Endodermal cell (in vitro differentiated cells): ENCODE measurements around the gene AMH. TPM values are rescaled to one million over a fixed set of nuclear protein-coding genes. Genes with fewer than 3 reads are reported as not detected.

Source experiments
- DNase-seq: peaks from one replicate; pipeline ENCODE4 v3.0.0-alpha.2; 2017
- H3K27ac ChIP-seq: 2 replicates; pipeline ENCODE4 v1.5.1; 2013; ENCODE audit warnings: mild to moderate bottlenecking, low read depth, low read length, moderate library complexity
- H3K27me3 ChIP-seq: 2 replicates; pipeline ENCODE4 v1.6.1; 2013; ENCODE audit warnings: mild to moderate bottlenecking, low read length, moderate library complexity; ENCODE audit not compliant: insufficient read depth, control insufficient read depth, poor library complexity, severe bottlenecking
- H3K36me3 ChIP-seq: 2 replicates; pipeline ENCODE4 v1.7.0; 2013; ENCODE audit warnings: mild to moderate bottlenecking, low read length, moderate library complexity; ENCODE audit not compliant: control insufficient read depth, insufficient read depth
- H3K4me1 ChIP-seq: one replicate; pipeline ENCODE4 v1.7.0; 2013; ENCODE audit warnings: low read length; ENCODE audit not compliant: control insufficient read depth, insufficient read depth
- H3K4me3 ChIP-seq: 2 replicates; pipeline ENCODE4 v1.5.1; 2013; ENCODE audit warnings: mild to moderate bottlenecking, low read length, moderate library complexity
- H3K9ac ChIP-seq: 2 replicates; pipeline ENCODE4 v1.6.1; 2013; ENCODE audit warnings: mild to moderate bottlenecking, low read length, moderate library complexity; ENCODE audit not compliant: poor library complexity, severe bottlenecking; ENCODE audit errors: extremely low read depth
- H3K9me3 ChIP-seq: 2 replicates; pipeline ENCODE4 v1.6.1; 2013; ENCODE audit warnings: mild to moderate bottlenecking, low read length, moderate library complexity; ENCODE audit not compliant: control insufficient read depth
- H3K27ac Mint-ChIP-seq: 2 replicates; pipeline ENCODE4 v1.8.0; 2020; ENCODE audit warnings: mixed read lengths
- H3K27me3 Mint-ChIP-seq: 2 replicates; pipeline ENCODE4 v1.8.0; 2021; ENCODE audit warnings: mild to moderate bottlenecking, mixed read lengths; ENCODE audit not compliant: insufficient read depth
- H3K36me3 Mint-ChIP-seq: 2 replicates; pipeline ENCODE4 v1.8.0; 2020; ENCODE audit warnings: low read depth, mixed read lengths
- H3K4me1 Mint-ChIP-seq: 2 replicates; pipeline ENCODE4 v1.8.0; 2020; ENCODE audit warnings: mixed read lengths
- H3K4me3 Mint-ChIP-seq: 2 replicates; pipeline ENCODE4 v1.8.0; 2020; ENCODE audit warnings: mild to moderate bottlenecking, moderate library complexity, mixed read lengths
- H3K9me3 Mint-ChIP-seq: 2 replicates; pipeline ENCODE4 v1.8.0; 2020; ENCODE audit warnings: mild to moderate bottlenecking, mixed read lengths
- CTCF ChIP-seq: fragments of 200-600 bp; sonication (generic); conservative IDR thresholded peaks from 2 replicates; pipeline ENCODE4 v1.5.0; 2021; ENCODE audit warnings: antibody characterized with exemption, mild to moderate bottlenecking
- WGBS, 2 experiments: methylation state at CpG; one replicate each; pipeline versions ENCODE4 v1.1.5 to v1.1.7; 2013; ENCODE audit warnings: missing lambda C conversion rate in 2 of 2, mixed read lengths in 1 of 2; ENCODE audit not compliant: insufficient coverage in 1 of 2, insufficient read length in 1 of 2; 5-methylcytosine and 5-hydroxymethylcytosine counted together
- total RNA-seq, 2 donors: library from RNA; stranded (reverse); fragmentation: NEBNext Ultra II Directional in 1 of 2; extraction: Animal tissue kit (Norgen Biotek cat#: 25700) in 1 of 2; gene quantifications; 2 replicates in 1 of 2; 3 replicates in 1 of 2; pipeline ENCODE4 v1.2.1, GENCODE V29; 2021

AMH gene
- total RNA-seq, 2 donors from 2014 or later, result 20.5 to 35.1 TPM

- Histone ChIP-seq H3K4me3 (no peak overlapping the region), H3K9ac (no peak overlapping the region), H3K9me3 (no peaks in the 10 kb centered on the region), H3K27ac (no peak overlapping the region), H3K4me1 (no peaks in the 10 kb centered on the region), H3K27me3 (peaks cover 16% of the 10 kb centered on the region), H3K36me3 (peaks cover 1% of the 10 kb centered on the region)
- Mint-ChIP-seq H3K27ac (no peak overlapping the region), H3K36me3 (peaks cover 4% of the 10 kb centered on the region), H3K4me3 (no peak overlapping the region), H3K4me1 (peaks cover 3% of the 10 kb centered on the region), H3K27me3 (peaks cover 10% of the 10 kb centered on the region), H3K9me3 (no peaks in the 10 kb centered on the region)
- 74 to 81% methylated on average over 54 to 74 of the region's 74 CpGs for WGBS, 2 experiments
- no peak for TF ChIP-seq CTCF
- no peak for DNase-seq
Observed at GRCh38 chr19:2252055-2252796, 3.1 kb downstream of the AMH start.

GRCh38 chr19:2252797-2253105, 3.6 kb downstream of the AMH start:
- no peak overlapping the region for H3K9ac ChIP-seq

More at GRCh38 chr19:2252797-2253105, 3.6 kb downstream of the AMH start:
- Histone ChIP-seq H3K9me3 (no peaks in the 10 kb centered on the region), H3K36me3 (no peaks in the 10 kb centered on the region), H3K27me3 (peaks cover 16% of the 10 kb centered on the region), H3K27ac (no peak overlapping the region), H3K4me3 (peak overlapping the region; percentile 73), H3K4me1 (no peaks in the 10 kb centered on the region)
- H3K9me3 Mint-ChIP-seq, result no peaks in the 10 kb centered on the region
- peak overlapping the region; percentile 54 for H3K4me3 Mint-ChIP-seq
- H3K4me1 Mint-ChIP-seq, result peaks cover 3% of the 10 kb centered on the region
- H3K27ac Mint-ChIP-seq, result no peak overlapping the region
- H3K36me3 Mint-ChIP-seq, result peaks cover 4% of the 10 kb centered on the region
- H3K27me3 Mint-ChIP-seq, result peaks cover 10% of the 10 kb centered on the region
- 51 to 61% methylated on average over 6 to 18 of the region's 18 CpGs for WGBS, 2 experiments
- no peak for TF ChIP-seq CTCF
- no peak for DNase-seq
